Measurements from ENCODE around the gene PHACTR3.

PHACTR3 gene

DNA sequence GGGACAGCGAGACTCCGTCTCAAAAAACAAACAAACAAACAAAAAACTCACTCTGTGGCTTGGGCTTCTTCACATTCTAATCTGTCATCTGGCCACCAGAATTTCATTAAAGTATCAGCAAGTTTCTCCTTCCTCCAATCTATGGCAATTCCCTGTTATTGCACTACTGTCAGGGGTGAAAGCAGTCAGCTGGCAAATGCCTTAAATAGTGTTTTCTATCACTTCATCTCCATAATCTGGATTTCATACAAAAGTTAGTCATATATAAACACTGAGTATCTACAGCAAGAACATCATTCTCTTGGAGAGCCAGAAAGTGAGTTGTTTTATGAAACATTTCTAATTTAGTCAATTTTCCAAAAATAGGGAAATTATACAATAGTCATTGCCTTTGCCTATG is 56.1 kb downstream of the PHACTR3 start:
- Histone ChIP-seq H3K79me2 (ENCODE audit: insufficient read depth, low read length) (no peaks in the 10 kb centered on the region), H3K9ac (ENCODE audit: low read length) (no peak overlapping the region), H4K20me1 (ENCODE audit: insufficient read depth, low read length) (no peaks in the 10 kb centered on the region), H3K4me3 (ENCODE audit: low read depth, low read length, poor library complexity, severe bottlenecking) (no peak overlapping the region), H3K9me3 (ENCODE audit: low read length) (peaks cover 4% of the 10 kb centered on the region; the same call in 1 of the 2 replicates), H3K27me3 (ENCODE audit: insufficient read depth, low read length) (no peaks in the 10 kb centered on the region; the same call in 1 of the 2 replicates), H3K4me1 (ENCODE audit: insufficient read depth, low read length, severe bottlenecking) (no peaks in the 10 kb centered on the region), H3K4me2 (ENCODE audit: low read length) (no peak overlapping the region), H3F3A (ENCODE audit: insufficient read depth, low read length) (no peaks in the 10 kb centered on the region), H3K27ac (ENCODE audit: low read depth, low read length, poor library complexity, severe bottlenecking) (no peak overlapping the region), H3K9me2 (ENCODE audit: low read depth, low read length) (no peaks in the 10 kb centered on the region), H2AFZ (ENCODE audit: low read length) (no peak overlapping the region), H3K36me3 (ENCODE audit: insufficient read depth, low read length) (no peaks in the 10 kb centered on the region)
- TF ChIP-seq EZH2 (IDR thresholded peaks at IDR 0.05; ENCODE audit: borderline replicate concordance, low read length), result no peak
- TF ChIP-seq, protein P1, sequence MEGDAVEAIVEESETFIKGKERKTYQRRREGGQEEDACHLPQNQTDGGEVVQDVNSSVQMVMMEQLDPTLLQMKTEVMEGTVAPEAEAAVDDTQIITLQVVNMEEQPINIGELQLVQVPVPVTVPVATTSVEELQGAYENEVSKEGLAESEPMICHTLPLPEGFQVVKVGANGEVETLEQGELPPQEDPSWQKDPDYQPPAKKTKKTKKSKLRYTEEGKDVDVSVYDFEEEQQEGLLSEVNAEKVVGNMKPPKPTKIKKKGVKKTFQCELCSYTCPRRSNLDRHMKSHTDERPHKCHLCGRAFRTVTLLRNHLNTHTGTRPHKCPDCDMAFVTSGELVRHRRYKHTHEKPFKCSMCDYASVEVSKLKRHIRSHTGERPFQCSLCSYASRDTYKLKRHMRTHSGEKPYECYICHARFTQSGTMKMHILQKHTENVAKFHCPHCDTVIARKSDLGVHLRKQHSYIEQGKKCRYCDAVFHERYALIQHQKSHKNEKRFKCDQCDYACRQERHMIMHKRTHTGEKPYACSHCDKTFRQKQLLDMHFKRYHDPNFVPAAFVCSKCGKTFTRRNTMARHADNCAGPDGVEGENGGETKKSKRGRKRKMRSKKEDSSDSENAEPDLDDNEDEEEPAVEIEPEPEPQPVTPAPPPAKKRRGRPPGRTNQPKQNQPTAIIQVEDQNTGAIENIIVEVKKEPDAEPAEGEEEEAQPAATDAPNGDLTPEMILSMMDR (IDR thresholded peaks at IDR 0.05; ENCODE audit: low read length), result no peak

DNA sequence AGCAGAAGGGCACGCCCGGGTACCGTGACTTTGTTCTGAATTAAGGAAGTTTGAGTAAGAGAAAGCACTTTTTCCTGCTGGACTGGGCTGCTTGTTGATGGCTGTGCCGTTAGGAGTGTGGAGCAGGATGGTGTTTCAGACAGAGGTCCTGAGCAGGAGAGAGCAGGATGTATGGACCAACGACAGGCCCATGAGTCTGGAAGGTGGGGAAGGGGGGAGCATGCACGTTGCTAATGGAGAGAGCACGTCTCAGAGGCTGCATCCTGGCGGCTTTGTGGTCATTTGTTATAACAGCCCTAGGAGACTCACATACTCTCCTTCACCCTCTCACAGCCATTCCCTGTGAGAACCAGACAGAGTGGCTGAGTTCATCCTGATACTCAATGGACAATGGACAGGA is 56.8 kb downstream of the PHACTR3 start:
- H3K9ac ChIP-seq (ENCODE audit: low read length), result no peak overlapping the region
- H3K27me3 ChIP-seq (ENCODE audit: insufficient read depth, low read length), result no peaks in the 10 kb centered on the region; the same call in 1 of the 2 replicates
- H3K36me3 ChIP-seq (ENCODE audit: insufficient read depth, low read length), result no peaks in the 10 kb centered on the region
- H3K27ac ChIP-seq (ENCODE audit: low read depth, low read length, poor library complexity, severe bottlenecking), result no peak overlapping the region
- H3K4me1 ChIP-seq (ENCODE audit: insufficient read depth, low read length, severe bottlenecking), result no peaks in the 10 kb centered on the region
- H3K9me2 ChIP-seq (ENCODE audit: low read depth, low read length), result no peaks in the 10 kb centered on the region
- H4K20me1 ChIP-seq (ENCODE audit: insufficient read depth, low read length), result no peaks in the 10 kb centered on the region
- H3K4me2 ChIP-seq (ENCODE audit: low read length), result no peak overlapping the region
- no peaks in the 10 kb centered on the region for H3K79me2 ChIP-seq (ENCODE audit: insufficient read depth, low read length)
- H3K4me3 ChIP-seq (ENCODE audit: low read depth, low read length, poor library complexity, severe bottlenecking), result no peak overlapping the region
- H3K9me3 ChIP-seq (ENCODE audit: low read length), result peaks cover 4% of the 10 kb centered on the region; the same call in 1 of the 2 replicates
- no peak overlapping the region for H2AFZ ChIP-seq (ENCODE audit: low read length)
- TF ChIP-seq, protein P1 (IDR thresholded peaks at IDR 0.05; ENCODE audit: low read length), result no peak
- TF ChIP-seq EZH2 (IDR thresholded peaks at IDR 0.05; ENCODE audit: borderline replicate concordance, low read length), result no peak
- no peaks in the 10 kb centered on the region for H3F3A ChIP-seq (ENCODE audit: insufficient read depth, low read length)

DNA sequence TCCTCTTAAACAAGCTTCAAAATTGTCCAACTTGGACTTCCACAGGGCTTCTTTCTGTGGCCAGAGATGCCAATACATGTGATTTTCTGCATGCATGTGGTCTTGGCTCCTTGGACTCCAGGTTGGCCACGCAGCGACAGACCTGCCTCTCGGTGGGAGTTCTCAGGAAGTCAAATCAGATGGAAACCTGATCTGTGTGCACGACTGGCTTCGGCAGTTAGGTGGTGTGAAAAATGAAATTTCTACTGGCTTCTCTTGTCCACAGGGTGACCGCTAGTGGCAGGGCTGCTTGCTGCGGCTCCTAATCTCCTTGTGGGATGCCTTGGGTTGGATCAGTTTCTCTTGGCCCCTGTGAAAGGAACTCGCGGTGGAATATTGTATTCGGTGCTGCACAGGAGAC is 57.3 kb downstream of the PHACTR3 start:
- H3K9me3 ChIP-seq (ENCODE audit: low read length), result peaks cover 4% of the 10 kb centered on the region; the same call in 1 of the 2 replicates
- H3K79me2 ChIP-seq (ENCODE audit: insufficient read depth, low read length), result no peaks in the 10 kb centered on the region
- TF ChIP-seq, protein P1 (IDR thresholded peaks at IDR 0.05; ENCODE audit: low read length), result no peak
- no peak for TF ChIP-seq EZH2 (IDR thresholded peaks at IDR 0.05; ENCODE audit: borderline replicate concordance, low read length)
- no peaks in the 10 kb centered on the region for H3K4me1 ChIP-seq (ENCODE audit: insufficient read depth, low read length, severe bottlenecking)
- no peaks in the 10 kb centered on the region; the same call in 1 of the 2 replicates for H3K27me3 ChIP-seq (ENCODE audit: insufficient read depth, low read length)
- H2AFZ ChIP-seq (ENCODE audit: low read length), result no peak overlapping the region
- H3K27ac ChIP-seq (ENCODE audit: low read depth, low read length, poor library complexity, severe bottlenecking), result no peak overlapping the region
- no peaks in the 10 kb centered on the region for H3K36me3 ChIP-seq (ENCODE audit: insufficient read depth, low read length)
- H3K4me2 ChIP-seq (ENCODE audit: low read length), result no peak overlapping the region
- no peaks in the 10 kb centered on the region for H4K20me1 ChIP-seq (ENCODE audit: insufficient read depth, low read length)
- H3F3A ChIP-seq (ENCODE audit: insufficient read depth, low read length), result no peaks in the 10 kb centered on the region
- H3K9ac ChIP-seq (ENCODE audit: low read length), result no peak overlapping the region
- H3K4me3 ChIP-seq (ENCODE audit: low read depth, low read length, poor library complexity, severe bottlenecking), result no peak overlapping the region
- no peaks in the 10 kb centered on the region for H3K9me2 ChIP-seq (ENCODE audit: low read depth, low read length)

Data from OCI-LY1 (cell line).